Thyroid gland (tissue), 4 donors: ENCODE measurements around the gene ADAMTS2. TPM values are rescaled to one million over a fixed set of nuclear protein-coding genes. Genes with fewer than 3 reads are reported as not detected.

Source experiments
- DNase-seq, 2 donors: peaks; one replicate each; pipeline ENCODE4 v3.0.0-alpha.2; 2019
- H3K27ac ChIP-seq, 3 donors: fragments of 200-600 bp; sonication (generic); 1 replicate in 2 of 3; 2 replicates in 1 of 3; pipeline ENCODE4 v1.5.1; 2016 to 2019; ENCODE audit warnings: mild to moderate bottlenecking in 1 of 3, moderate library complexity in 1 of 3
- H3K27me3 ChIP-seq: fragments of 200-600 bp; sonication (generic); one replicate; pipeline ENCODE4 v1.5.1; 2019
- H3K36me3 ChIP-seq, 2 donors: fragments of 200-600 bp; sonication (generic); one replicate each; pipeline ENCODE4 v1.5.1; 2016 to 2019
- H3K4me1 ChIP-seq, 2 donors: fragments of 200-600 bp; sonication (generic); one replicate each; pipeline ENCODE4 v1.5.1; 2017 to 2019
- H3K4me3 ChIP-seq, 3 donors: fragments of 200-600 bp; sonication (generic); replicated peaks in 1 of 3; 1 replicate in 2 of 3; 2 replicates in 1 of 3; pipeline ENCODE4 v1.5.1; 2016; ENCODE audit warnings: mild to moderate bottlenecking in 1 of 3
- H3K9me3 ChIP-seq: fragments of 200-600 bp; sonication (generic); one replicate; pipeline ENCODE4 v1.5.1; 2017
- CTCF ChIP-seq, 6 experiments: fragments of 200-600 bp in 3 of 6; fragments of 450-650 bp in 3 of 6; sonication (generic) in 3 of 6; IDR thresholded peaks; one replicate each; pipeline ENCODE4 v1.5.1; 2016 to 2019; ENCODE audit warnings: antibody characterized with exemption in 6 of 6, mild to moderate bottlenecking in 2 of 6, inconsistent platforms in 1 of 6, moderate library complexity in 1 of 6
- POLR2A ChIP-seq, 2 donors: fragments of 450-650 bp; IDR thresholded peaks; one replicate each; pipeline ENCODE4 v1.6.1; 2017; ENCODE audit warnings: antibody characterized with exemption in 2 of 2, mild to moderate bottlenecking in 2 of 2, moderate library complexity in 1 of 2
- WGBS, 2 donors: methylation state at CpG; one replicate each; pipeline ENCODE4 v1.1.5; 2017; 5-methylcytosine and 5-hydroxymethylcytosine counted together
- intact Hi-C: fragments of 100-400 bp; cut with DNase I; formaldehyde crosslinking; loops from one replicate; pipeline ENCODE4 v1.15.1; 2023
- total RNA-seq, 4 donors: library from RNA; depleted of rRNA; stranded (reverse); fragments of >200 nt; gene quantifications; one replicate each; pipeline ENCODE4 v1.2.3, GENCODE V29; 2016

ADAMTS2 gene
- total RNA-seq, 4 donors from 2014 or later = 3.5 to 16.2 (median 7.3) TPM

GRCh38 chr5:179256328-179257175 lies 88.7 kb downstream of the ADAMTS2 start:
- Histone ChIP-seq H3K27ac (no peak overlapping the region), H3K4me3 (no peak overlapping the region), H3K27me3 (no peaks in the 10 kb centered on the region), H3K4me1 (no peaks in the 10 kb centered on the region), H3K36me3 (no peaks in the 10 kb centered on the region), H3K9me3 (no peaks in the 10 kb centered on the region)
- intact Hi-C loops = no loop called here
- TF ChIP-seq POLR2A (IDR thresholded peaks at IDR 0.05) = no peak
- no peak for TF ChIP-seq CTCF (IDR thresholded peaks at IDR 0.05)
- DNase-seq = no peak
- 60% methylated on average over 19 to 22 of the region's 23 CpGs for WGBS, 2 donors

- no peaks in the 10 kb centered on the region for H3K4me1 ChIP-seq
- H3K27me3 ChIP-seq = no peaks in the 10 kb centered on the region
- TF ChIP-seq CTCF (IDR thresholded peaks at IDR 0.05) = no peak
- no peak for TF ChIP-seq POLR2A (IDR thresholded peaks at IDR 0.05)
- no peaks in the 10 kb centered on the region for H3K9me3 ChIP-seq
- intact Hi-C loops = no loop called here
- no peaks in the 10 kb centered on the region for H3K36me3 ChIP-seq
- no peak overlapping the region for H3K4me3 ChIP-seq
- DNase-seq = no peak
- 92 to 96% methylated on average over 9 to 15 of the region's 15 CpGs for WGBS, 2 donors
- no peak overlapping the region for H3K27ac ChIP-seq
Measured at GRCh38 chr5:179255527-179256327, 89.5 kb downstream of the ADAMTS2 start.

GRCh38 chr5:179254638-179255271 lies 90.5 kb downstream of the ADAMTS2 start:
- Histone ChIP-seq H3K36me3 (no peaks in the 10 kb centered on the region), H3K4me3 (no peak overlapping the region), H3K9me3 (no peaks in the 10 kb centered on the region), H3K27ac (no peak overlapping the region), H3K27me3 (no peaks in the 10 kb centered on the region), H3K4me1 (no peaks in the 10 kb centered on the region)
- TF ChIP-seq POLR2A (IDR thresholded peaks at IDR 0.05) (no peak), CTCF (IDR thresholded peaks at IDR 0.05) (no peak)
- DNase-seq = no peak
- intact Hi-C loops = no loop called here
- WGBS, 2 donors = 91 to 96% methylated on average over 5 of the region's 5 CpGs

GRCh38 chr5:179253730-179254129 lies 91.5 kb downstream of the ADAMTS2 start:
- Histone ChIP-seq H3K36me3 (no peaks in the 10 kb centered on the region), H3K27ac (no peak overlapping the region), H3K9me3 (no peaks in the 10 kb centered on the region), H3K27me3 (no peaks in the 10 kb centered on the region), H3K4me3 (no peak overlapping the region), H3K4me1 (no peaks in the 10 kb centered on the region)
- intact Hi-C loops = no loop called here
- TF ChIP-seq POLR2A (IDR thresholded peaks at IDR 0.05) (no peak), CTCF (IDR thresholded peaks at IDR 0.05) (no peak)
- DNase-seq = no peak
- WGBS, 2 donors = 80 to 89% methylated on average over 5 of the region's 5 CpGs
